HT-29 (cell line): ENCODE results near the gene HAND1. TPM values are rescaled to one million over a fixed set of nuclear protein-coding genes. Genes with fewer than 3 reads are reported as not detected.

Experiments
- DNase-seq: peaks from one replicate; pipeline ENCODE4 v3.0.0-alpha.2; 2015; ENCODE audit warnings: low spot score
- total RNA-seq: library from RNA; depleted of rRNA; stranded (reverse); fragments of >200 nt; shearing (Covaris generic); gene quantifications from 2 replicates; pipeline ENCODE4 v1.2.3, GENCODE V29; 2014

HAND1 gene
- total RNA-seq, 1 experiment from 2014 or later, result not detected

GRCh38 chr5:154459015-154459414 lies 19.0 kb downstream of the HAND1 start:
- no peak for DNase-seq

- no peak for DNase-seq
Observed at GRCh38 chr5:154456540-154456939, 21.5 kb downstream of the HAND1 start.

GRCh38 chr5:154455585-154455984 lies 22.4 kb downstream of the HAND1 start:
- no peak for DNase-seq

- no peak for DNase-seq
Observed at GRCh38 chr5:154451957-154452356, 26.1 kb downstream of the HAND1 start.

- DNase-seq, result no peak
Observed at GRCh38 chr5:154449786-154450185, 28.2 kb downstream of the HAND1 start.

- DNase-seq, result no peak
Observed at GRCh38 chr5:154447089-154447725, 30.8 kb downstream of the HAND1 start.

- peak; percentile 52 for DNase-seq
Observed at GRCh38 chr5:154446195-154447088, 31.6 kb downstream of the HAND1 start.

- DNase-seq, result peak; percentile 95
Observed at GRCh38 chr5:154445422-154446194, 32.4 kb downstream of the HAND1 start, which contains the start of gene SAP30L. SAP30L (plus strand) TSS chr5:154445997; CDS start chr5:154446605, 608 bp downstream.

GRCh38 chr5:154444556-154445421 lies 33.2 kb downstream of the HAND1 start:
- DNase-seq, result peak; percentile 41

- DNase-seq, result no peak
Observed at GRCh38 chr5:154442801-154443200, 35.2 kb downstream of the HAND1 start.

GRCh38 chr5:154440540-154440939 lies 37.5 kb downstream of the HAND1 start:
- DNase-seq, result no peak

GRCh38 chr5:154437281-154437965 lies 40.6 kb downstream of the HAND1 start:
- DNase-seq, result no peak

GRCh38 chr5:154435226-154435625 lies 42.8 kb downstream of the HAND1 start:
- DNase-seq, result no peak

- DNase-seq, result no peak
Observed at GRCh38 chr5:154430961-154431630, 46.9 kb downstream of the HAND1 start.

- no peak for DNase-seq
Observed at GRCh38 chr5:154430466-154430865, 47.6 kb downstream of the HAND1 start.

- no peak for DNase-seq
Observed at GRCh38 chr5:154429341-154429740, 48.7 kb downstream of the HAND1 start.

GRCh38 chr5:154428208-154428607 lies 49.8 kb downstream of the HAND1 start:
- no peak for DNase-seq
